CD4-positive, alpha-beta T cell treated with Interleukin-2 at 100 ng/mL for 4 hours (primary cell): ENCODE results near the gene ZNF185.

Source experiments
- DNase-seq: peaks from one replicate; pipeline ENCODE4 v3.0.0-alpha.2; 2020; ENCODE audit warnings: low spot score

The ZNF185 gene

DNA sequence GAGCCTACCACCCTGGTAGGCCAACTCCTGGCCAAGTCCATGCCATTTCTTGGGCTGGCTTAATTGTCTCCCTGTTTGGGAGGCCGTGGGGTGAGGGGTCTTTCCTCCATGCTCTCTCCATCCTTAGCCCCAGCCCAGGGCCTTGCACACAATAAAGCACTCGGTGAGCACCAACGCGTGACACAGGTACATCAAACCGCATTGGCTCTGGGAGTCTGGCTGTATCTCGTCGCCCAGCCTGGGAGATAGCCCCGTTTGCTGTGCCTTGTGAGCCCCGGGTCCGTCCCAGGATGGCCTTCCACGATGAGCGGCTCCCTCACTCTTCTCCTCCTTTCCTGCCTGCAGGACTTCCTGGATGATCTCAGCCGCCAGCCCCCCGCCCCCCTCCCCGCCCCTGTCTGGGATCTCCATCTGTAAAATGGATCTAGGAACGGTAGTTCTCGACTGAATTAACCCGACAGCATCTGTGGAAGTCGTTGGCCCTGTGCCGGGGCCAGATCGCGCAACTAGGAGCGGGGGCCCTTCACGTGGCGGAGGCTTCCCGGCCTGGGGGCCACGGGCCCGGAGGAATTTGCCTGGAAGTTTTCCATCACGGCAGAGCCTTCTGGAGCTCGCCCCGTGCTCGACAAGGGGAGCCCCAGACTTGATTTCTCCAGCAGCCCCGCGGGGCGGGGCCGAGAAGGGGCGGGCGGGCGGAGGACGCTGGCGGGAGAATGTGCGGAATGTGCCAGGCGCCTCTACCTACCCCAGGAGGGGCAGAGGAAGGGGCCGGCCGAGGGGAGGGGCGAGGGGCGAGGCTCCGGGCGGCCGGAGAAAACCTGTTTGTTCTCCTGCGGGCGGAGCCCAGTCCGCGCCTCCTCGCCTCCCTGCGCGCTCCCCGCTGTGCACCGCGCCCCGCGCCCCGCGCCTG is at the start of gene ZNF185:
Gene ZNF185, plus strand, starts transcription at position 846 of the 910 bp plus-strand sequence. CDS start 16,423 bp downstream, outside the sequence.
- no peak for DNase-seq

DNA sequence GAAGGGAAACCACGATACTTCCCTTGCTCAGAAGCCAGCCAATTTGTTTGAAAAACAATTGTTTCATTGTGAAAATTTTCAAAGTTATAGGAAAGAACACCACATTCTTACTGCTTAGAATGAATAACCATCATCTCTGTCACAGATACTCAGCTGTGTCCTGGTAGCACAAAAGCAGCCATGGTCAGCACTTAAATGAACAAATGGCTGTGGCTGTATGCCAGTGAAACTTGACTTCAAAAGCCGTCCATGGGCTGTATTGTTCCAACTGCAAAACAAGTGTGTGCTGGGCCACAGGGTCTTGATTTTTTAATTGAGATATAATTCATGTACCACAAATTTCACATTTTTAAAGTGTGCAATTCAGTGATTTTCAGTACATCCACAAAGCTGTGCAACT is 47.4 kb upstream of the ZNF185 start:
- no peak for DNase-seq

DNA sequence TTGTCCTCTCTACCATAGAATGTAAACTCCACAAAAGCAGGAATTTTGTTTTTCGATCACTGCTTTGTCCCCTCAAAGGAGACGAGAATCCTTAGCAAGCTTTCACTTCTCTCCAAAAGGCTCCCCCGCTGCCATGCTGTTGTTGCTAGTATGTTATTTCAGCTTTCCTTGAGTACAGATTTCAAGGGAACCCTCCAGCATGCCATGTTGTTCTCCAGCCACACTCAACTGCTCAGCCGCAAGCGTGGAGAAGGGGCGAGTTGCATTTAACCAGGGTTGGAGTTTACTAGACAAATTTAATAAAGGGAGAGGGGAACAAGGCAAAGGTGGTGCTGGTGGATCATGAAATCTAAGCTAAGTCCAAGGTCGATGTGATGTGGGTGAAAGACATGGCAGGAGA is 43.9 kb upstream of the ZNF185 start:
- no peak for DNase-seq

DNA sequence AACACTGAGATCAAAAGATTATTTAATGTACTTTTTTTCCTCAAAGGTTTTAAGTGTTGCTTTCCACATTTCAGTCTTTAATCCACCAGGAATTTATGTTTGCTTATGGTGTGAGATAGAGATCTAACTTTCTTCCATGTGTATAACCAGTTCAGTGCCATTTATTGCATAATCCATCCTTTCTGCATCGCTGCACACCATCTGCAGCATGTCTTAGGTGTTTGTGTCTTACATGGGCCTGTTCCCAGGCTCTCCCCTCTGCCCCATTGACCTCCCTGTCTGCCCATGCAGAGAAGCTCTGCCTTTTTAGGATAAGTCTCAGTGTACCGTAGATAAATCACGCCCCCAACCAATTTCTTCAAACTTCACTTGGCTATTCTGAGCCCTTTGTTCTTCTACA is 36.8 kb upstream of the ZNF185 start:
- no peak for DNase-seq

DNA sequence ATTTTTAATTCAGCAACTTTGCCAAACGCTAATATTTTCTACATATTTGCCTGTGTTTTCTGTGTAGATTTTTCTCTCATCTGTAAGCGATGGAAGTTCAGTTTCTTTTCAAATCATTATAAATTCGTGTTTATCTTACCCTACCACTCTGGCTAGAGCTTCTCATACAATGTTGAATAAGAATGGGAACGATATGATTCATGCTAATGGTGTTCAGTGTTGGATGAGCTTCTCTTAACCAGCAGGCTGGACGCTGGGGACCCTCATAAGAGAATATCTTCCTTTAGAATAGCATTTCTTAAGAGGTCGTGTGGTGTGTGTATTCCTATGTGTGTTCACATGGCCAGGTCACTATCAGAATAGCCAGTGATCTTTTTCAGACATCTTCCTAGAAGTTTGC is 36.0 kb upstream of the ZNF185 start:
- DNase-seq = no peak

DNA sequence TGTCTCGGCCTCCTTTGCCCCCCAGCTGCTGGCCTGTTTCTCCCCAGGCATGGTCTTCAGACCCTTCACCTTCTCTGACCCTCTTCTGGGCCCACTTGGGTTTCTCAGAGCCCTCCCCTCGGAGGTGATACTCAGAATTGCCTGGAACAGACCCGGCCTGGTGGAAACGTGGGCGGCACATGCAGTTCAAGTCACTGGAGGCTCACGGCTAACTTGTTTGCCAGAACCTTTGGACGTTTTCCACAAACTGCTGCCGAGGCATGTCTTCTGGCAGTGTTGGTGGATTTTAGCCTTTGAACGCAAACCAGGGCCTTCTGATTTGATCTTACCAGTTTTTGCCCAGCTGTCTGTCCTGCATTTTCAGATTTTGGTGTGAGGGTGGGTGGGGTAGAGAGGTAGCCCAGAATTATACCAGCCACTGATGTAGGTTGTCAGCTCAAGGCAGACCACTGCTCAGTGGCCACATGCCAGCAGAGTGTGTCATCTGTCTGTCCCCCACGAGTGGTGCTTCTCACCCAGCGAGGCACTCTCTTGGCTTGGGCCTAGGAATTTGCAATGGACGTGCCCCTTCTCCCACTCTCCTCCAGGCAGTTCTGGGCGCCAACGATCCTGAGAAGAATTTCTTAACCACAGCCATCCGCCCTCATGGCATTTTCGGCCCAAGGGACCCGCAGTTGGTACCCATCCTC is 32.5 kb upstream of the ZNF185 start:
- no peak for DNase-seq

DNA sequence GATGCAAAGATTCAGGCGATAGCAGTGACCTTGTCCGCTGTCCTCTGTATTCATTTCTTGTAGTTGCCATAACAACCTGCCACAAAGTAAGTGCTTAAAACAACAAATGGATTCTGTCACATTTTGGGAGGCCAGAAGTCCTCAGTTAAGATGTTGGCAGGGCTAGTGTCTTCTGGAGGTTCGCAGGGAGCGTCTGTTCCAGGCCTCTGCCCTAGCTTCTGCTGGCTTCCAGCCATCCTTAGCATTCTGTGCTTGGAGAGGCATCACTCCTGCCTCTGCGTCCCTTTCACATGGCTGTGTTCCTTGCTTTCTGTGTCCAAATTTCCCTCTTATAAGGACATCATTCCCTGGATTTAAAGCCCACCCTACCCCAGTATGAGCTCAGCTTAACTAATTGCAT is 31.5 kb upstream of the ZNF185 start:
- no peak for DNase-seq

DNA sequence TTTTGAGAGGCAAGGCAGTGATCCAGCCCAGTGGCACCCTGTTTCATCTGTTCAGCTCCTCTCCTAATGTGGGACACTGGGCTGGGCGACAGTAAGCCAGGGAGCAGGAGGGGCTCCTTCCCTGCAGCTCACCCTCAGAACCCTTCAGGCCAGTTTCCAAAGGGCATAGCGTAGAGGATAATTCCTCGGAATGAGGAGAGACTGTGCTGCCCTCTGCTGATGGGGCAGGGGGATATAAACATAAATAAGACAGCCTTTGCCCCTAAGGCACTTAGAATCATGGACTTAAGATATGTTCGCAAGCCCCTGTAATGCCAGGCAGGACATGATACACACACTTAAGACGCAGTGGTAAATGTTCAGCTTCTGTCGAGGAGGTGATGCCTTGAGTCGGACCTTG is 27.9 kb upstream of the ZNF185 start:
- no peak for DNase-seq

DNA sequence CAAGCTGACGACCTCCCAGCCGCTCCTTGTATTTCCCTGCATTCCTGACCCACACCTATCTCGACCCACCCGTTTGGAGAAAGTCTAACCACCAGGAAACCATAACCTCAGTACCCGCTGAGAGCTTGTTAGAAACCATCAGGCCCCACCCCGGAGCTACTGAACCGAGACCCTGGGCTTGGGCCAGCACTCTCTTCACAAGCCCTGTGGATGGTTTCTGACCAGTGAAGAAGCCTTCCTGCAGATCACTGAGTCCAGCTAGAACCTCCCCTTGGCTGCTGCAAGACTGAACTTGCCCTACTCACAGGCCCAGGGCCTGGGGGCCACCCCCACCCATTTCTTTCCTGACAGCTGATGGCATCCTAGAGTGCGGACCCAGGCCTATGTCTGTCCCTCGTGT is 26.6 kb upstream of the ZNF185 start:
- DNase-seq = no peak

DNA sequence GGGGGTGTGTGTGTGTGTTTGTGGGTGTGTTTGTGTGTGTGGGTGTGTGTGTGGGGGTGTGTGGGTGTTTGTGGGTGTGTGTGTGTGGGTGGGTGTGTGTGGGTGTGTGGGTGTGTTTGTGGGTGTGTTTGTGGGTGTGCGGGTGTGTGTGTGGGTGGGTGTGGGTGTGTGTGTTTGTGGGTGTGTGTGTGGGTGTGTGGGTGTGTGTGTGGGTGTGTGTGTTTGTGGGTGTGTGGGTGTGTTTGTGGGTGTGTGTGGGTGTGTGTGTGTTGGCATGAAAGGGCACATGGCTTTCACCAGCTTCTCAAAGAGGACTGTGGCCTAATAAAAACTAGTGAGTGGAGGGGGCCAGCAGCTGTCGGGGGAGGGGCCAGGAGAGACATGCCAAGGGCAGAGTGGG is 25.3 kb upstream of the ZNF185 start:
- DNase-seq = no peak

DNA sequence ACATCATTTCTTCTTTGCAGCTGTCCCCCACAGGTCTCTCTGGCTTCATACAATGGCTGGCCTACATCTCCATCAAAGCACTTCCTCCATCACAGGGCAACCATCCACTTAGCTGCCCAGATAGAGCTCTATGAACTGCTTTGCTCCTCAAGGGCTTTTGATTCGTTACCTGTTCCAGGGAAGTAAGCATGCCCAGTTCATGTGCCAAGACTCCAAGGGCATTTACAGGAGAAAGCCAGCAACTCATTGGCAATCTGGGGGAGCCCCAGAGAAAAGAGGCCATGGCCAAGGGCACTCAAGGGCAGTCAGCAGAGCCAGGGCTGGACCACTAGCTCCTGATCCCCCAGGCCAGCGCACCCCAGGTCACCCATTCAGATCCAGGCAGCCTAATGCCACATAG is 24.5 kb upstream of the ZNF185 start:
- no peak for DNase-seq

DNA sequence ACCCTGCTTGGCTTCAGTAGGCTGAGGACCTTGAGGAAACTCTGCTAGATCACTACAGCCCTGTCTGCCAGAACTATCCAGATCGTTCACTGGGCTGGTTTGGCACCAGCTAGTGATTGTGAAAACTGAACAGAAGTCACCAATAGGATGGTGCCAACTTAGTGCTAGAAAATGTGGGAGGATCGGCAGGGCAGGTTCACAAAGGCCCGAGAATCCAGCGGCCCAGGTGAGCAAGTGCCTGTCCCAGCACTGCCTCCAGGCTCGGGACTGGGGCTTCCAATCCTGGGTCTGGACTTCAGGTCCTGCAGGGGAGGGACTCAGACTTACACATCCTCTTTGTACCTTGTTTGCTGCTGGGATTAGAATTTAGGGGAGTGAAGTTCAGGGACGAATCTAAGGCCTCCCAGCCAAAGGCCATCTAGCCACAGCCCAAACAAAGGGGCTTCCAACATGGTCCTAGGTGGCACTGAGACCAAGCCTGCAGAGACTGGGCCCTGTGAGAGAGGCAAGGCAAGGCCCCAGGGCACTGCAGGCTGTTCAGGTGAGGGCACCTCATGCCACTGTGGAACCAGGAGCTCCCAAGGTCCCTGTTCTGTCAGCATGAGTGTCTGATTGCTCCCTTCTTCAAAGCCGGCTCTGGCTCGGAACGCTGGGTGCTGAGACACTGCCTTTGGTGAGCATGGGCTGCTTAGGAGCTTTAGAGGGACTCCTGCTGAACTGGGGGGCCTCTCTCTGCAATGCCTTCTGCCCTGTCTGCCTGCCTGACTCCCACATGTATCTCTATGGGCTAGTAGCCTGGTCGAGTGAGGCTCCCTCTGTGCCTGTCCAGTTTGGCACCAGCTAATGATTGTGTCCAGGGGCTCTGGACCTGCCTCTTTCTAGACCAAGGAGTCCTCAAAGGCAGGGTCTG is 20.7 kb upstream of the ZNF185 start:
- no peak for DNase-seq

DNA sequence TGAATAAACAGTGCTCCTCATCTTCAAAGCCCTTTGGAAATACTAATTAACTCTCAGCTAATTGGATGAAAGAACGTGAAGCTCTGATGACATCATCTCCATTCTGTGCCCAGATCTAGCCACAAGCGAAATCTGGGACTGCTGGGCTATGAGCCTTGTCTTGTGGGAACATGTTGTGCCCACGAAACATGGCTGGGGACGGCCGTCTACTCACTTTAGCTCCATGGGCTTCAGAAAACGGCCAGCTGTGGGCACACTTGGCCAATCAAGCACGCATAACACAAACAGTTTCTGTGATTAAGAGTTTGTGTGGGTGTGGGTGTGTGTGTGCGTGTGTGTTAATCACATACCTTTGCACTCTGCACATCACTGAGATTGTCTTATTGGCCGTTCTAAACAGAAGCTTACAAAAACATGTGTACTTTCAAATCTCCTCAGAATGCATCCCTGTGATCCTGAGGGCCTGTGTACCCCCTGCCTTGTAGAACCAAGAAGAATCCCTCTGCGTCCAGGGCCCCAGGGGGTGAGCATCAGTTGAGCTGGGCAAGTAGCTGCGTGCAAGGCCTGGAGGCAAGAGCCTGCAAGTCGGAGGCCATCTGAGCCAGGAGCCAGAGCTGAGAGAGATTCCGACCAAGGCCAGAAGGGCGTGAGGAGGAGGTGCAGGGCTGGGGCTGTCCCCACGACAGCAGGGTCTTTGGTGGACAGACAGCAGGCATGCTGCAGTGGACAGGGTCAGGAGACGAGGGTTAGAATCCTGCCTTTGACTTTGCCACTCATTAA is 18.7 kb upstream of the ZNF185 start:
- DNase-seq = no peak

DNA sequence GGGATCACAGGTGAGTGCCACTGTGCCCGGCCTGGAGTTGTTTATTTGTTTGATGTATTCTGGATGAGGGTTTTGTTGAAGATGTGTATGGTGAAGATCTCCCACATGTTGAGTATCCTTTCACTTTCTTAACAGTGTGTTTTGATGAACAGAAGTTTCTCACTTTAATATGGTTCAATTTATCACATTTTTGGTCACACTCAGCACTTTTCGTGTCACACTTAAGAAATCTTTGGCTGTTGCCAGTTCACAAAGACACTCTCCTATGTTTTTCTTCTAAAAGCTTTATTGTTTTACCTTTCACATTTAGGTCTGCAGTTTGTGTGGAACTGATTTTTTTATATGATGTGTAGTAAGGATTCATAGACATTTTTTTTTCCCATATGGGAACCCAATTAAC is 16.6 kb upstream of the ZNF185 start:
- no peak for DNase-seq

DNA sequence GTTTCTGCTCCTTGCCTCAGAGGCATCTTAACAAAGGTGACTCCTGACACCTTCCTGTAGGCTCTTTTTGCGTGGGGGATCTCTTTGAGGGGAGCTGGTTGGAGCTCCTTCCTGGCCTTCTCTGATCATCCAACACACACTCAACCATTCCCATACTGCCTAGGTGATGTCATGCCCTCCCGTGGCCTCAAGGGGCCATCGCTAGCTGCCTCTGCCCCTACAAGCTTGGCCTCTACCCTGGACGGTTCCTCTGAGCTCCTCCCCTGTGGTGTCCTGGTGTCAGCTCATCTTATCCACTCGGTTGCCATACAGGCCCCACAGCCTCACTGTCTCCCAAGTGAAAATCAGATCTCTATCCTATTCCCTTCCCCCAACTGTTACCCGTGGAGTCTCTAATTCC is 13.7 kb upstream of the ZNF185 start:
- no peak for DNase-seq

DNA sequence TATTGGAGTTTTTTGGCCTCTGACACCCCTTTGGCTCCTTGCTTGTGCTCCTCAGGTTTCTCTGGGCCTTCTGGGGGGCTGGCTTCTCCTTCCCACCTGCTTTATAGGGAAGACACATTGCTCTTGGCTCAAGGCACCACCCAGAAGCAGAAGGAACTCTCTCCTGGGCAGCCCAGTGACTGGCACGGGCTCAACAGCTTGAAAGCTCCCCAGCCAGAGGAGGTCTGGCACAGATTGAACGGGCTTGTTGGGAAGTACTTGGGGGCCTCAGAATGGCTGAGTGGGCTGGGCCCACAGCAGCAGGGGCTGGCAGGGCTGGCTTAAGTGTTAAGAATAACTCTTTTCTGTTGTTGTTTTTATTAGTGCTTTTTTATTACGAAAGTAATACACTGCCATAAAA is 11.2 kb upstream of the ZNF185 start:
- DNase-seq = no peak

DNA sequence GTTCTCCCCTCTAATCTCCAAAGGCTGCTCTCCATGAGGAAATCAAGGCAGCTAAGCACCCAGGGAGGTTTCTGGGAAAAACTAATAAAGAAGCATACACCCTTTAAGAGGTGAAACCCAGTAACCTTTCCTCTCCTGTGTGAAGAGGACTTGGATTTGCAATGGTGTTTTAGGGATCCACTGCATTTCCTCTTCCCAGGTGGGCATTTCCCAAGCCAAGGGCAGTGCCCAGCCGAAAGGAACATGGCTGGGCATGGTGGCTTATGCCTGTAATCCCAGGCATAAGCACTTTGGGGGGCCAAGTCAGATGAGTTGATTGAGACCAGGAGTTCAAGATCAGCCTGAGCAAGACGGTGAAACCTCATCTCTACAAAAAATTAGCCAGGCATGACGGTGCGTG is 5.4 kb upstream of the ZNF185 start:
- no peak for DNase-seq

DNA sequence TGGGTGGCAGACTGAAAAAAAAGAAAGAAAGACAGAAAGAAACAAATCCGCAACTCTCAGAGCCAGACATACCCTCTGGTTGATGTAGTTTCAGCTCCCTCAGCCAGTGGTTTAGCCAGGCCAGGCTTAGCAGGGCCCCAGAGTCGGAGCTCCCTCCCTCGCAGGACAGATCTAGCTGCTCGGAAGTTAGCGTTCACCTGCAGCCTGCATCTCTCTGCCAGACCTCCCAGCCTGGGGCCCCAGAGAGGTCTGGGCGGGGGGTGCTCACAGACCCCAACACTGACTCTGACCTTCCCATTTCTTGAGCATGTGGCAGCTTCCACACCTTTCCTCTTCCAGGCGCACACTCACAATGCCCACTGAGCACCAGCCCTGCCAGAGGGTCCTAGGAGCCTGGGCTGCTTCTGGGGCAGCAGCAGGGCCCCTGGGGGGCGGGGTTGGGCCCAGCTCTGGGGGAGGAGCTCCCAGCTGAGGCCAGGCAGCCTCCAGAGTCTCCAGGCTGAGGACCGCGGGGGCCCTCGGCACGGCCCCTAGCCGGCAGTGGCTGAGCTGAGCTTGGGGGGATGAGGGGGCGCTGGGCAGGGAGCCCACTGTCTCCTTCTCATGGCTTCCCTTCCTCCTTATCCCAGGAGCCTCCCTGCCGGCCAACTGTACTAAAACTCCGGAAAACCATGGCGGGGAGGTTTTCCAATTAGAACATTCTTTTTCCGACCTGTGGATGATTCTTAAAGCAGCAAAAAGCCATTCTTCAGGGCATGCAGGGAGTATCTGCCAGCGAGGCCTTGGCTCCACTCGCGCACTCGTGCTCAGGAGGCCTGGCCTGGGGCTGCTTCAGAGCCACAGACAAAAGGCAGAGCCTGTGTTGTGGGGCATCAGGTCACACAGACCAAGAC is 4.6 kb upstream of the ZNF185 start:
- DNase-seq = no peak

DNA sequence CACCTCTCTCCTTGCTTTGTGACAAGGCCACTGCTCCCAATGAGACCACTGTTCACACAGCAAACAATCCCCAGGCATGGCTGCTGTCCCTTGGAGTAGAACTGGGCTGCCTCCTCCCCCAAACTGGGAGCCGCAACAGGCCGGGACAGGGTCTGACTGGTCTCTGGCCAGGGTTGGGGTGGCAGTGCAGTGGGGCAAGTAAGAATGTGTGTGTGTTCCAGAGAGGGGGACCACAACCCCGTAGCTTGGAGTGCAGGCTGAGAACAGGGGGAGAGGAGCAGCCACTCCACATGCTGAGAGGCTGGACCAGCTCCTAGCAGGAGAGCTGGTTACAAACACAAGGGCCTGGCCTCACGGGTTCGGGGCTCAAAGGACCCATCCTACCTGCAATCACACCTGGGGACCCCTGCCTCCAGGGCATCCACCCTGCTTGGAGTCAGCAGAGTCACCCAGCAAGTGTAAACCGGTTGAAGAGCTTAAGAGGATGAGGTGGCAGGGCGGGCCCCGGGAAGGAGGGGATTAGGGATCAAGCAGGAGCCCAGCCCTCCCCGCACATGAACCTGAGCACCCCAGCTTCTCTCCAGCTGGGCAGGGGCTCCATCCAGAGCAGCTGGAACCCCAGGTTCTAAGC is 3.8 kb upstream of the ZNF185 start:
- no peak for DNase-seq

DNA sequence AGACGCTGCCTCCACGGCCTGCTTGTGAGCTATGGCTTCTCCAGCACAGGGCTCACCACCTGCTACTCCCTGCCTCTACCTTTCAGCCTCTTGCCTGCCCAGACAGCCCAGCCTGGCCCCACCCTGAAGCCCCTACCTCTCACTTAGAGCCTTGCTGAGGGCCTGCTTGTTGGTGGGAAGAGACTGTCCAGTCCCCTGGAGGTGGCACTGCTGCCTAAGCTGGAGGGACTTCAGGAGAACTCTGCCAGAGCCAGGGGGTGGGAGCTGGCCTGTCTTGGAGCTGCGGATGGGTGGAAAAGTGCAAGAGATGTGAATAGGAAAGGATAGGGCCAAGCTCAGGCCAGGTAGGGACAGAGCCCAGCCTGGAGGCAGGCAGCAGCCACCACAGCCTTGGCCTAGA is 2.7 kb upstream of the ZNF185 start:
- no peak for DNase-seq
